Prostate gland (tissue), 2 donors: ENCODE measurements around the gene AP2M1. TPM values are rescaled to one million over a fixed set of nuclear protein-coding genes. Genes with fewer than 3 reads are reported as not detected.

Experiments used
- DNase-seq: peaks from one replicate; pipeline ENCODE4 v3.0.0-alpha.2; 2019; ENCODE audit warnings: low spot score
- H3K27ac ChIP-seq, 2 donors: fragments of 200-600 bp; sonication (generic); 2 replicates each; pipeline ENCODE4 v1.5.1; 2017 to 2019
- H3K27me3 ChIP-seq: fragments of 200-600 bp; sonication (generic); replicated peaks from 2 replicates; pipeline ENCODE4 v1.5.1; 2019; ENCODE audit not compliant: insufficient read depth
- H3K36me3 ChIP-seq, 2 donors: fragments of 200-600 bp; sonication (generic); 1 replicate in 1 of 2; 2 replicates in 1 of 2; pipeline versions ENCODE4 v1.5.1 to v1.8.1; 2017 to 2019
- H3K4me1 ChIP-seq: fragments of 200-600 bp; sonication (generic); replicated peaks from 2 replicates; pipeline ENCODE4 v1.5.1; 2019
- H3K4me3 ChIP-seq, 2 donors: fragments of 200-600 bp; sonication (generic); 2 replicates each; pipeline ENCODE4 v1.5.1; 2017 to 2019
- H3K9me3 ChIP-seq: fragments of 200-600 bp; sonication (generic); 2 replicates; pipeline ENCODE4 v1.5.1; 2017
- CTCF ChIP-seq, 4 experiments: fragments of 200-600 bp in 2 of 4; fragments of 450-650 bp in 2 of 4; sonication (generic) in 2 of 4; IDR thresholded peaks; 1 replicate in 3 of 4; 2 replicates in 1 of 4; pipeline ENCODE4 v1.5.1; 2016 to 2019; ENCODE audit warnings: antibody characterized with exemption in 4 of 4, mild to moderate bottlenecking in 2 of 4, moderate library complexity in 2 of 4
- POLR2A ChIP-seq: fragments of 450-650 bp; IDR thresholded peaks from one replicate; pipeline ENCODE4 v1.6.1; 2016; ENCODE audit warnings: antibody characterized with exemption, mild to moderate bottlenecking
- POLR2AphosphoS5 ChIP-seq: sonication (generic); formaldehyde crosslinking; IDR thresholded peaks from one replicate; pipeline ENCODE4 v1.6.1; 2017; ENCODE audit warnings: antibody characterized with exemption
- WGBS: methylation state at CpG from one replicate; pipeline ENCODE4 v1.1.5; 2018; 5-methylcytosine and 5-hydroxymethylcytosine counted together
- intact Hi-C: fragments of 100-400 bp; cut with DNase I; formaldehyde crosslinking; loops from one replicate; pipeline ENCODE4 v1.14.2; 2022
- total RNA-seq, 2 donors: library from RNA; depleted of rRNA; stranded (reverse); fragments of >200 nt; gene quantifications; one replicate each; pipeline ENCODE4 v1.1.0, GENCODE V29; 2016

AP2M1 gene
- total RNA-seq, 2 donors from 2014 or later = 183 to 307 TPM

- intact Hi-C loops = no loop called here
- Histone ChIP-seq H3K27ac (no peak overlapping the region), H3K4me1 (peaks cover 20% of the 10 kb centered on the region), H3K36me3 (peaks cover 15 to 16% of the 10 kb centered on the region in 2 donors), H3K9me3 (no peaks in the 10 kb centered on the region), H3K27me3 (no peaks in the 10 kb centered on the region), H3K4me3 (no peak overlapping the region)
- 86% methylated on average over 10 of the region's 10 CpGs for WGBS
- DNase-seq = no peak
- TF ChIP-seq POLR2A (no peak), POLR2AphosphoS5 (no peak), CTCF (IDR thresholded peaks at IDR 0.05) (no peak)
These were observed 34.2 kb upstream of the AP2M1 start for GRCh38 chr3:184140436-184140835.

GRCh38 chr3:184142199-184142598 is 32.5 kb upstream of the AP2M1 start:
- no peaks in the 10 kb centered on the region for H3K9me3 ChIP-seq
- intact Hi-C loops = no loop called here
- TF ChIP-seq POLR2AphosphoS5 (no peak), CTCF (IDR thresholded peaks at IDR 0.05) (no peak), POLR2A (no peak)

GRCh38 chr3:184143327-184143726 is 31.3 kb upstream of the AP2M1 start:
- Histone ChIP-seq H3K4me1 (peaks cover 4% of the 10 kb centered on the region), H3K27me3 (no peaks in the 10 kb centered on the region), H3K9me3 (no peaks in the 10 kb centered on the region), H3K27ac (no peak overlapping the region), H3K36me3 (peaks cover 15 to 16% of the 10 kb centered on the region in 2 donors), H3K4me3 (no peak overlapping the region)
- intact Hi-C loops = no loop called here
- WGBS = 90% methylated on average over 3 of the region's 3 CpGs
- no peak for DNase-seq
- TF ChIP-seq POLR2AphosphoS5 = no peak
- TF ChIP-seq CTCF (IDR thresholded peaks at IDR 0.05) = no peak
- TF ChIP-seq POLR2A = no peak

More at GRCh38 chr3:184142199-184142598, 32.5 kb upstream of the AP2M1 start:
- Histone ChIP-seq H3K27me3 (no peaks in the 10 kb centered on the region), H3K36me3 (peaks cover 15 to 16% of the 10 kb centered on the region in 2 donors), H3K4me3 (no peak overlapping the region), H3K4me1 (peaks cover 10% of the 10 kb centered on the region), H3K27ac (no peak overlapping the region)
- 93% methylated on average over 7 of the region's 7 CpGs for WGBS
- DNase-seq = no peak

- Histone ChIP-seq H3K4me1 (peaks cover 4% of the 10 kb centered on the region), H3K36me3 (peaks cover 15 to 16% of the 10 kb centered on the region in 2 donors), H3K4me3 (no peak overlapping the region), H3K27me3 (no peaks in the 10 kb centered on the region), H3K9me3 (no peaks in the 10 kb centered on the region), H3K27ac (peak overlapping the region; percentile 34 to 49)
- WGBS = 46% methylated on average over 5 of the region's 5 CpGs
- peak; percentile 31 for DNase-seq
- intact Hi-C loops = no loop called here
- TF ChIP-seq POLR2AphosphoS5 (peak; percentile 17), CTCF (IDR thresholded peaks at IDR 0.05) (no peak), POLR2A (no peak)
These were observed 30.1 kb upstream of the AP2M1 start for GRCh38 chr3:184144505-184144904.

- intact Hi-C loops = loop anchor here (5.0 kb wide), 1 partner anchor 97 kb away; no protein-coding TSS in a partner anchor
These were observed 29.5 kb upstream of the AP2M1 start for GRCh38 chr3:184145111-184145524.

More at GRCh38 chr3:184145111-184145524, 29.5 kb upstream of the AP2M1 start:
- Histone ChIP-seq H3K4me1 (peaks cover 4% of the 10 kb centered on the region), H3K36me3 (peaks cover 15 to 16% of the 10 kb centered on the region in 2 donors), H3K4me3 (no peak overlapping the region), H3K27ac (peak overlapping the region; percentile 34 to 49), H3K9me3 (no peaks in the 10 kb centered on the region), H3K27me3 (no peaks in the 10 kb centered on the region)
- WGBS = 19% methylated on average over 4 of the region's 4 CpGs
- DNase-seq = peak; percentile 56
- TF ChIP-seq POLR2AphosphoS5 (peak; percentile 61), POLR2A (no peak), CTCF (IDR thresholded peaks at IDR 0.05) (peak in 3 of 4 experiments; percentile 49 to 76 (median 68))
